HFFc6 (cell line): ENCODE measurements around the gene SIX5. TPM values are rescaled to one million over a fixed set of nuclear protein-coding genes. Genes with fewer than 3 reads are reported as not detected.

Source experiments
- DNase-seq: peaks from one replicate; pipeline ENCODE4 v3.0.0-alpha.2; 2018
- H3K27ac Mint-ChIP-seq: 2 replicates; pipeline ENCODE4 v1.8.0; 2020; ENCODE audit warnings: mild to moderate bottlenecking, mixed read lengths
- H3K27me3 Mint-ChIP-seq: 2 replicates; pipeline ENCODE4 v1.8.0; 2021; ENCODE audit warnings: mild to moderate bottlenecking, moderate library complexity, mixed read lengths; ENCODE audit not compliant: insufficient read depth
- H3K36me3 Mint-ChIP-seq: 2 replicates; pipeline ENCODE4 v1.8.0; 2021; ENCODE audit warnings: low read depth, mixed read lengths
- H3K4me1 Mint-ChIP-seq: 2 replicates; pipeline ENCODE4 v1.8.0; 2020; ENCODE audit warnings: low read depth, mixed read lengths
- H3K4me3 Mint-ChIP-seq: 2 replicates; pipeline ENCODE4 v1.8.0; 2020; ENCODE audit warnings: mild to moderate bottlenecking, moderate library complexity, mixed read lengths
- H3K9me3 Mint-ChIP-seq: 2 replicates; pipeline ENCODE4 v1.8.0; 2020; ENCODE audit warnings: mild to moderate bottlenecking, mixed read lengths
- CTCF ChIP-seq: fragments of 200-600 bp; sonication (generic); IDR thresholded peaks from 2 replicates; pipeline ENCODE4 v1.5.0; 2021; ENCODE audit warnings: antibody characterized with exemption, mild to moderate bottlenecking
- total RNA-seq, 6 experiments: library from RNA; stranded (reverse); fragmentation: NEBNext Ultra II Directional; extraction: Animal tissue kit (Norgen Biotek cat#: 25700); gene quantifications; 2 replicates in 1 of 6; 3 replicates in 5 of 6; pipeline ENCODE4 v1.2.3, GENCODE V29; 2021

The SIX5 gene
- total RNA-seq, 6 experiments from 2014 or later: 14.0 to 15.1 (median 14.4) TPM

DNA sequence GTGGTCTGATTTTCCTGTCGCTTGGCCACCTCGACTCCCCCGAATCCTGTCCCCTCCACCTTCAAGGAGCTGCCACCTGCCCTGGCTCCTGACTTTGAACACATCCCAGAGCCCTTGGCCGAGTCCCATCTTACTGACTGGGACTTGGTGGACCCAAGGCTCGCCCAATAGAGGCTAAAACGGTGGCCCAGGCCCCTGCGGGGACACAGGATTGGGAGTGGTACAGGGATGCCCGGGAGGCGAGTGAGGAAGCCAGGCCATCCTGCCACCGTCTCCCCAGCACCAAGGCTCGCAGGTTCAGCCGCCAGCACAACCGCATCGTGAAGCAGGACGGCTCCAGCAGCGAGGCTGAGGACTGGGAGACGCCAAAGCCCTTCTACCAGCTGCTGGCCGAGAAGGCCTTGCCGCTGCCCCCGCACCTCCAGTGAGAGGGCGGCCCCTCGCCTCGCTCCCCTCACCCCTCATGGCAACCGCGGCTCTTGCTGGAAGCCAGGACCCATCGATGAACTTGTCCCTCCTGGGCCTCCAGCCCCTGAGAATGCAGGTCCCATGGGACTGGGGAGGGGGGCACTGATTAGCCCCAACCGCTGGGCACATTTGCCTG lies 5.3 kb downstream of the SIX5 start:
- TF ChIP-seq CTCF: no peak
- no peak for DNase-seq
- peaks cover 7% of the 10 kb centered on the region; the same call in 1 of the 2 replicates for H3K4me1 Mint-ChIP-seq
- no peaks in the 10 kb centered on the region for H3K36me3 Mint-ChIP-seq
- H3K27me3 Mint-ChIP-seq: peaks cover 15% of the 10 kb centered on the region
- H3K4me3 Mint-ChIP-seq: no peak overlapping the region
- H3K27ac Mint-ChIP-seq: no peak overlapping the region
- no peaks in the 10 kb centered on the region for H3K9me3 Mint-ChIP-seq

DNA sequence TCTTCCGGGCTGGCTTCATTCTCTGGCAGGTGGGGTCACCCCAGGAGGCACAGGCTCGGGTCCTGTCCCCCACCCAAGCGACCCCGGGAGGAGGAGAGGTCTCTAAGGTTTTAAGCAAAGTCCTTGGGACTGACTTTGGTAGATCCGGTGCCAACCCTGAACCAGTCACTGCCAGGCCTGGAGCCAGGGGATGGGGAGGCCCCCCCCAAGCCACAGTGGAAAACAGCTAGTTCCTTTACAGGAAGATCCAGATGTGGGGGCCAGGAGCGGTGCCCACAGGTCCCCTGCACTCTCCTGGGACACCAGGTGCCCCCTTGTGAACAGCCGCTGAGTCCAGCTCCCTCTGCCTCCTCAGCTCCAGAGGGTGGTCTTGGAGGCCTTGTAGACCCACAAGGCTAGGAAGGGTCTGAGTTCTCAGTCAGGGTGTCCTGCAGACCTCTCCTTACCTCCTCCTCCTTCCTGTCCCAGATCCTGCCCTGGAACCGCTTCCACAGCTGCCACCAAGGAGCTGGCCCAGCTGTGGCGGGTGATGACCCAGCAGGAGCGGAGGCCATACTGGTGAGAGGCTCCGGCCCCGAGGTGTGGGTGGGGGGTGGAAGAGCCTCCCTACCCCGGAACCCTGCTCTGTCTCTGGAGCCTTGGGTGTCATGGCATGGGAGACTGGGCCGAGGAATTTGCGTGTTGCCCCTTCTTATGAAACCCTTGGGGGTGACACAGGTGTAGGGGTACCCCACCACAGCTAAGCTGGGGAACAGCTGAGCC lies 6.0 kb downstream of the SIX5 start:
- TF ChIP-seq CTCF: no peak
- H3K27me3 Mint-ChIP-seq: peaks cover 20% of the 10 kb centered on the region

GRCh38 chr19:45761714-45762113 lies 7.3 kb downstream of the SIX5 start:
- Mint-ChIP-seq H3K36me3 (no peaks in the 10 kb centered on the region), H3K27ac (no peak overlapping the region), H3K4me1 (peaks cover 7% of the 10 kb centered on the region; the same call in 1 of the 2 replicates), H3K4me3 (no peak overlapping the region), H3K9me3 (no peaks in the 10 kb centered on the region), H3K27me3 (peaks cover 16% of the 10 kb centered on the region)
- DNase-seq: no peak
- no peak for TF ChIP-seq CTCF

More for the DNA sequence above, 6.0 kb downstream of the SIX5 start:
- Mint-ChIP-seq H3K36me3 (no peaks in the 10 kb centered on the region), H3K9me3 (no peaks in the 10 kb centered on the region), H3K4me3 (no peak overlapping the region), H3K4me1 (peaks cover 7% of the 10 kb centered on the region; the same call in 1 of the 2 replicates), H3K27ac (no peak overlapping the region)
- DNase-seq: no peak

DNA sequence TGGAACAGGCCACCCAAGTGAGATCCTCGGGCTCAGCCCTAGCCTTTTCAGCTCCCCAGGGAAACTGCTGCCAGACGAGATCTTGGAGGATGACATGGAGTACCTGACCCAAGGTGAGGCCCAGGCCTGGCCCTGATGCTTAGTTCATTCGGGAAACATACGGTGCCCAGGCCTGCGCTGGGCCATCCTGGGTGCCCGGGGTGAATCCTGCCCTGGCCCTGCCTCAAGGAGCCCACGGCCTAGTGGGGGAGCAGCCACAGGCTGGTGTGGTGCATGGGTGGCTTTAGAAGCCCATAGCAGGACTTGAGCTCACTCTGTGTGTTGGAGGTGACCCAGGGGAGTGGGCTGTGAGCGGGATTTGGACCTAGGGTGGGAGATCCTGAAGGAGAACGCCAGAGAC lies 10.1 kb downstream of the SIX5 start:
- no peaks in the 10 kb centered on the region for H3K36me3 Mint-ChIP-seq
- no peak overlapping the region for H3K27ac Mint-ChIP-seq
- no peaks in the 10 kb centered on the region for H3K4me1 Mint-ChIP-seq
- no peak for DNase-seq
- H3K4me3 Mint-ChIP-seq: no peak overlapping the region
- TF ChIP-seq CTCF: no peak
- no peaks in the 10 kb centered on the region for H3K9me3 Mint-ChIP-seq
- peaks cover 13% of the 10 kb centered on the region for H3K27me3 Mint-ChIP-seq

- H3K4me3 Mint-ChIP-seq: no peak overlapping the region
- no peak for TF ChIP-seq CTCF
- no peaks in the 10 kb centered on the region; the same call in 1 of the 2 replicates for H3K4me1 Mint-ChIP-seq
- no peak overlapping the region for H3K27ac Mint-ChIP-seq
- H3K36me3 Mint-ChIP-seq: no peaks in the 10 kb centered on the region
- DNase-seq: no peak
- H3K9me3 Mint-ChIP-seq: no peaks in the 10 kb centered on the region
- peaks cover 13% of the 10 kb centered on the region for H3K27me3 Mint-ChIP-seq
Measured at GRCh38 chr19:45757695-45758094, 11.4 kb downstream of the SIX5 start.
